Activated T-cell treated with anti-CD3 and anti-CD28 coated beads, Interleukin-2, amount 50 U/mL, for 4 hours (primary cell): Measurements from ENCODE around the gene DOCK2. TPM values are rescaled to one million over a fixed set of nuclear protein-coding genes. Genes with fewer than 3 reads are reported as not detected.

Source experiments
- ATAC-seq, 2 donors: fragments of 200-7000 bp; cut with Tn5 transposase; one replicate each; pipeline ENCODE4 v1.10.0; 2021
- DNase-seq: peaks from one replicate; pipeline ENCODE4 v3.0.0-alpha.2; 2020
- H3K27me3 Mint-ChIP-seq: one replicate; pipeline ENCODE4 v1.8.0; 2021; ENCODE audit warnings: low read depth, mixed read lengths
- H3K36me3 Mint-ChIP-seq: one replicate; pipeline ENCODE4 v1.8.0; 2022; ENCODE audit warnings: mixed read lengths; ENCODE audit not compliant: insufficient read depth
- H3K4me1 Mint-ChIP-seq: one replicate; pipeline ENCODE4 v1.8.0; 2021; ENCODE audit warnings: low read depth, mixed read lengths
- H3K4me3 Mint-ChIP-seq: one replicate; pipeline ENCODE4 v1.8.0; 2021; ENCODE audit warnings: mild to moderate bottlenecking, moderate library complexity, mixed read lengths
- H3K9me3 Mint-ChIP-seq: one replicate; pipeline ENCODE4 v1.8.0; 2021; ENCODE audit warnings: mixed read lengths
- total RNA-seq, 3 donors: library from RNA; stranded (reverse); gene quantifications; one replicate each; pipeline ENCODE4 v1.2.1, GENCODE V29; 2021

The DOCK2 gene
- total RNA-seq, 3 donors from 2014 or later, result 128 to 134 (median 132) TPM

- Mint-ChIP-seq H3K27me3 (no peaks in the 10 kb centered on the region), H3K4me1 (peaks cover 10% of the 10 kb centered on the region), H3K9me3 (no peaks in the 10 kb centered on the region), H3K4me3 (no peak overlapping the region), H3K36me3 (peaks cover 19% of the 10 kb centered on the region)
- no peak for ATAC-seq
- DNase-seq, result no peak
These were observed 267.0 kb downstream of the DOCK2 start for GRCh38 chr5:169904059-169904458.

GRCh38 chr5:169904508-169904907, 267.4 kb downstream of the DOCK2 start:
- H3K4me1 Mint-ChIP-seq, result peaks cover 10% of the 10 kb centered on the region
- no peak for ATAC-seq

GRCh38 chr5:169905017-169905416, 267.9 kb downstream of the DOCK2 start:
- DNase-seq, result no peak
- H3K27me3 Mint-ChIP-seq, result no peaks in the 10 kb centered on the region
- no peak overlapping the region for H3K4me3 Mint-ChIP-seq
- no peaks in the 10 kb centered on the region for H3K9me3 Mint-ChIP-seq
- peaks cover 10% of the 10 kb centered on the region for H3K4me1 Mint-ChIP-seq
- no peak for ATAC-seq
- peaks cover 21% of the 10 kb centered on the region for H3K36me3 Mint-ChIP-seq

More at GRCh38 chr5:169904508-169904907, 267.4 kb downstream of the DOCK2 start:
- DNase-seq, result no peak
- H3K27me3 Mint-ChIP-seq, result no peaks in the 10 kb centered on the region
- no peaks in the 10 kb centered on the region for H3K9me3 Mint-ChIP-seq
- no peak overlapping the region for H3K4me3 Mint-ChIP-seq
- peaks cover 19% of the 10 kb centered on the region for H3K36me3 Mint-ChIP-seq

GRCh38 chr5:169906745-169907649, 269.9 kb downstream of the DOCK2 start:
- H3K36me3 Mint-ChIP-seq, result peaks cover 9% of the 10 kb centered on the region
- no peak overlapping the region for H3K4me3 Mint-ChIP-seq
- H3K27me3 Mint-ChIP-seq, result no peaks in the 10 kb centered on the region
- ATAC-seq (no peak), DNase-seq (no peak)
- peaks cover 2% of the 10 kb centered on the region for H3K4me1 Mint-ChIP-seq
- H3K9me3 Mint-ChIP-seq, result no peaks in the 10 kb centered on the region

GRCh38 chr5:169908864-169909263, 271.8 kb downstream of the DOCK2 start:
- no peak for DNase-seq
- ATAC-seq, result no peak
- Mint-ChIP-seq H3K4me1 (no peaks in the 10 kb centered on the region), H3K9me3 (no peaks in the 10 kb centered on the region), H3K27me3 (no peaks in the 10 kb centered on the region), H3K4me3 (no peak overlapping the region), H3K36me3 (peaks cover 10% of the 10 kb centered on the region)

- DNase-seq (no peak), ATAC-seq (no peak)
- Mint-ChIP-seq H3K27me3 (no peaks in the 10 kb centered on the region), H3K4me1 (peaks cover 3% of the 10 kb centered on the region), H3K4me3 (no peak overlapping the region), H3K9me3 (no peaks in the 10 kb centered on the region), H3K36me3 (peaks cover 16% of the 10 kb centered on the region)
These were observed 272.9 kb downstream of the DOCK2 start for GRCh38 chr5:169909945-169910344.

GRCh38 chr5:169910393-169910792, 273.3 kb downstream of the DOCK2 start:
- Mint-ChIP-seq H3K4me3 (no peak overlapping the region), H3K9me3 (no peaks in the 10 kb centered on the region), H3K27me3 (no peaks in the 10 kb centered on the region), H3K36me3 (peaks cover 16% of the 10 kb centered on the region), H3K4me1 (peaks cover 3% of the 10 kb centered on the region)
- DNase-seq (no peak), ATAC-seq (no peak)

- ATAC-seq (no peak), DNase-seq (no peak)
- H3K4me3 Mint-ChIP-seq, result no peak overlapping the region
- H3K4me1 Mint-ChIP-seq, result peaks cover 7% of the 10 kb centered on the region
- H3K36me3 Mint-ChIP-seq, result peaks cover 22% of the 10 kb centered on the region
- H3K27me3 Mint-ChIP-seq, result no peaks in the 10 kb centered on the region
- H3K9me3 Mint-ChIP-seq, result no peaks in the 10 kb centered on the region
These were observed 274.6 kb downstream of the DOCK2 start for GRCh38 chr5:169911448-169912212.

GRCh38 chr5:169913479-169913878, 276.4 kb downstream of the DOCK2 start:
- Mint-ChIP-seq H3K36me3 (peaks cover 31% of the 10 kb centered on the region), H3K9me3 (no peaks in the 10 kb centered on the region), H3K27me3 (no peaks in the 10 kb centered on the region), H3K4me3 (no peak overlapping the region), H3K4me1 (peaks cover 7% of the 10 kb centered on the region)
- no peak for DNase-seq
- no peak for ATAC-seq

GRCh38 chr5:169914766-169915165, 277.7 kb downstream of the DOCK2 start:
- Mint-ChIP-seq H3K36me3 (peaks cover 37% of the 10 kb centered on the region), H3K27me3 (no peaks in the 10 kb centered on the region), H3K4me3 (no peak overlapping the region), H3K4me1 (peaks cover 7% of the 10 kb centered on the region), H3K9me3 (no peaks in the 10 kb centered on the region)
- ATAC-seq, result no peak
- no peak for DNase-seq

- ATAC-seq (no peak), DNase-seq (no peak)
- H3K27me3 Mint-ChIP-seq, result no peaks in the 10 kb centered on the region
- H3K9me3 Mint-ChIP-seq, result no peaks in the 10 kb centered on the region
- peaks cover 7% of the 10 kb centered on the region for H3K4me1 Mint-ChIP-seq
- H3K36me3 Mint-ChIP-seq, result peaks cover 35% of the 10 kb centered on the region
- no peak overlapping the region for H3K4me3 Mint-ChIP-seq
These were observed 280.4 kb downstream of the DOCK2 start for GRCh38 chr5:169917500-169917899.

- no peak overlapping the region for H3K4me3 Mint-ChIP-seq
- H3K36me3 Mint-ChIP-seq, result peaks cover 35% of the 10 kb centered on the region
- peaks cover 7% of the 10 kb centered on the region for H3K4me1 Mint-ChIP-seq
- no peaks in the 10 kb centered on the region for H3K9me3 Mint-ChIP-seq
- no peak for ATAC-seq
- DNase-seq, result no peak
- H3K27me3 Mint-ChIP-seq, result no peaks in the 10 kb centered on the region
These were observed 281.2 kb downstream of the DOCK2 start for GRCh38 chr5:169918228-169918627.

- Mint-ChIP-seq H3K9me3 (no peaks in the 10 kb centered on the region), H3K4me3 (no peak overlapping the region), H3K36me3 (peaks cover 38% of the 10 kb centered on the region), H3K4me1 (peaks cover 7% of the 10 kb centered on the region), H3K27me3 (no peaks in the 10 kb centered on the region)
- DNase-seq, result no peak
- no peak for ATAC-seq
These were observed 283.4 kb downstream of the DOCK2 start for GRCh38 chr5:169920474-169920873.

- Mint-ChIP-seq H3K4me3 (no peak overlapping the region), H3K36me3 (peaks cover 35% of the 10 kb centered on the region), H3K9me3 (no peaks in the 10 kb centered on the region), H3K27me3 (no peaks in the 10 kb centered on the region), H3K4me1 (peaks cover 6% of the 10 kb centered on the region)
- DNase-seq, result no peak
- ATAC-seq, result no peak
These were observed 284.3 kb downstream of the DOCK2 start for GRCh38 chr5:169921384-169921783.

GRCh38 chr5:169921949-169922348, 284.9 kb downstream of the DOCK2 start:
- DNase-seq (no peak), ATAC-seq (no peak)
- Mint-ChIP-seq H3K4me3 (no peak overlapping the region), H3K36me3 (peaks cover 34% of the 10 kb centered on the region), H3K27me3 (no peaks in the 10 kb centered on the region), H3K4me1 (peaks cover 6% of the 10 kb centered on the region), H3K9me3 (no peaks in the 10 kb centered on the region)
